Tibial nerve (tissue), 4 donors: ENCODE results near the gene UNC45A.

Experiments used
- EP300 ChIP-seq, 2 donors: sonication (generic); formaldehyde crosslinking; IDR thresholded peaks; one replicate each; pipeline ENCODE4 v1.6.1; 2017; ENCODE audit warnings: antibody characterized with exemption in 2 of 2, mild to moderate bottlenecking in 1 of 2
- TF ChIP-seq, protein P1 (sequence below), 5 experiments: fragments of 200-600 bp in 3 of 5; fragments of 450-650 bp in 2 of 5; sonication (generic) in 3 of 5; IDR thresholded peaks; one replicate each; pipeline ENCODE4 v1.5.1; 2016 to 2019; ENCODE audit warnings: antibody characterized with exemption in 5 of 5, mild to moderate bottlenecking in 3 of 5, moderate library complexity in 2 of 5

DNA sequence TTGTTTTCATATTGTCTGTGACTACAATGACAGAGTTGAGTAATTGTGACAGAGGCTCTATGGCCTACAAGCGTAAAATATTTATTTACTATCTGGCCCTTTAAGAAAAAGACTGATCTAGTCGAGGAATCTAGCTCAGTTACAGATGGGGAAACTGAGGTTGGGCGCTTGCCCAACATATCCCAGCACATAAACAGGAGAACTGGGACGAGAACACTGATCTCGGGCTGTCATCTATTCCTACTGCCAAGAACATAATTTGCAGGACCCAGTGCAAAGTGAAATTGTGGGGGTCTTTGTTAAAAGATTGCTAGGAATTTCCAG, 48.8 kb upstream of the UNC45A start:
- TF ChIP-seq, protein P1, sequence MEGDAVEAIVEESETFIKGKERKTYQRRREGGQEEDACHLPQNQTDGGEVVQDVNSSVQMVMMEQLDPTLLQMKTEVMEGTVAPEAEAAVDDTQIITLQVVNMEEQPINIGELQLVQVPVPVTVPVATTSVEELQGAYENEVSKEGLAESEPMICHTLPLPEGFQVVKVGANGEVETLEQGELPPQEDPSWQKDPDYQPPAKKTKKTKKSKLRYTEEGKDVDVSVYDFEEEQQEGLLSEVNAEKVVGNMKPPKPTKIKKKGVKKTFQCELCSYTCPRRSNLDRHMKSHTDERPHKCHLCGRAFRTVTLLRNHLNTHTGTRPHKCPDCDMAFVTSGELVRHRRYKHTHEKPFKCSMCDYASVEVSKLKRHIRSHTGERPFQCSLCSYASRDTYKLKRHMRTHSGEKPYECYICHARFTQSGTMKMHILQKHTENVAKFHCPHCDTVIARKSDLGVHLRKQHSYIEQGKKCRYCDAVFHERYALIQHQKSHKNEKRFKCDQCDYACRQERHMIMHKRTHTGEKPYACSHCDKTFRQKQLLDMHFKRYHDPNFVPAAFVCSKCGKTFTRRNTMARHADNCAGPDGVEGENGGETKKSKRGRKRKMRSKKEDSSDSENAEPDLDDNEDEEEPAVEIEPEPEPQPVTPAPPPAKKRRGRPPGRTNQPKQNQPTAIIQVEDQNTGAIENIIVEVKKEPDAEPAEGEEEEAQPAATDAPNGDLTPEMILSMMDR (IDR thresholded peaks at IDR 0.05) = peak in 2 of 5 experiments; percentile 2 to 10
- no peak for TF ChIP-seq EP300 (IDR thresholded peaks at IDR 0.05)
